ENCODE data around the gene TRIOBP.
A peak's percentile ranks its signal among the peaks of the same experiment; 100 is the strongest.
"Not testable (repeated sequence)": the region's sequence is repeated elsewhere in the genome, so short reads cannot be mapped to it uniquely, and the experiment has no call there.

TRIOBP gene

GRCh38 chr22:37781434-37782059 is 84.7 kb downstream of the TRIOBP start:
- no peak for DNase-seq

DNA sequence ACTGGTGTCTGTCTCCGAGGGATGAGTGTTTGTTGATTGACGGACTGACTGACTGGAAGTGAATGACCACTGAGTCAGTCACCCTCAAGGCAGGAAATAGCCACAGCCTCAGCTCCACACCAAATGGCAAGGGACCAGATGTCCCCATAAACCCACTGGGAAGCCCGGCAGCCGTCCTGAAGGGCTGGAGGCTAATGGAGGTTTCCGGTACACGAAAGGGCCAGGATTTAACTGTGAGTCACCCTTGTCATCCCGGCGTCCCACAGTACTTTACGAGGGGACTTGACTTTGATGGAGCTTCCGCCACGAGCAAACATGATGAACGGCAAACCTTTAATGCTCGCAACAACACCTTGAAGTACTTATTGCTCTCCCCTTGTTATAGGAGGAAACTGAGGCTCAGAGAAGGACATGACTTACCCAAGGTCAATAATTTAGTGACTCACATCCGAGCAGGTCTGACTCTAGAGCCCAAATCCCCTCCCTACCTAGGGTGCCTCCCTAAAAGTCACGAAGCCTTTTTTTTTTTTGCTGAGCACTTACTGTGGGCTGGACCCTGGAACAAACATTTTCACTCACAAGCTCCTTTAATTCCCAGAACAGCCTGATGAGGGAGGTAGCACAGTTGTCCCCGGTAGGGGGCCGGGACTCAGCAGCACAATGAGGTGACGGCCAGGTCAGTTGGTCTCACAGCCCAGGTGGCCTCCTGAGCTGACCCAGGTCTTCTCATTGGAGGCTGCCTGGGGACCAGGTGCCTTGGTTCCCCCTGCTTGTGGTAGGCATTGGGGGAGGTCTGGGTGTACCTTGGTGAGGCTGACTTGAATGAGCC is 85.7 kb downstream of the TRIOBP start:
- DNase-seq, result no peak

GRCh38 chr22:37784829-37785495 is 88.1 kb downstream of the TRIOBP start:
- DNase-seq, result peak; percentile 33

DNA sequence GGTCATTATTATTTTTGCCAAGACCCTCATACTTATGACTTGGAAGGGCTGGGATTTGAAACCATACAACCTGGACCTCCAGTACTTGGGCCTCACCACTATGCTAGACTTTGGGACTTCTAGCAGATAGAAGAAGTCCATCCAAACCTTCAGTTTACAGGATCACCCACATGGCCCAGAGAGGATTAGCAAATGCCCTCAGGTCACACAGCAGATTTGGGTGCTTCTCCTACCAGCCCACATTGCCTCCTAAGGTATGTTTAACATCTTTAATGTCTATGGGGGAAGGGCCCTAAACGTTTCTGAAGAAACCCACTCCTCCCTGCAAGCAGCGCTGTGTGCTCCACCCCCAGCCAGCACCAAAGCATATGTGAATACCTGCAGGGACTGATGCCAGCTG is 93.4 kb downstream of the TRIOBP start:
- no peak for DNase-seq

DNA sequence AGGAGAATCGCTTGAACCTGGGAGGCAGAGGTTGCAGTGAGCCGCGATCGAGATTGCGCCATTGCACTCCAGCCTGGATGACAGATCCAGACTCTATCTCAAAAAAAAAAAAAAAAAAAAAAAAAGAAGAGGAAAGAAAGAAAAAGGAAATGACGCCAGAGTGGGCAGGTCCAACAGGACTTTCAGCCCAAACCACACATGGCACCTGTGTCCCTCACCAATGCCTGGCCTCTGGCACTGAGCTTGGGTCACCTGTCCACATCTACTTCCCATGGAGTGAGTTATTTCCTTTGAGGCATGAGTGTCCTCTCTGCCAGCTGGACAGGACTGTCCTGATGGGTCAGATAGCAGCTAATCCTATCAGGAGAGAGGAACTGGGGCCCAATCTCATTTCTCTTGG is 95.6 kb downstream of the TRIOBP start:
- no peak for DNase-seq

DNA sequence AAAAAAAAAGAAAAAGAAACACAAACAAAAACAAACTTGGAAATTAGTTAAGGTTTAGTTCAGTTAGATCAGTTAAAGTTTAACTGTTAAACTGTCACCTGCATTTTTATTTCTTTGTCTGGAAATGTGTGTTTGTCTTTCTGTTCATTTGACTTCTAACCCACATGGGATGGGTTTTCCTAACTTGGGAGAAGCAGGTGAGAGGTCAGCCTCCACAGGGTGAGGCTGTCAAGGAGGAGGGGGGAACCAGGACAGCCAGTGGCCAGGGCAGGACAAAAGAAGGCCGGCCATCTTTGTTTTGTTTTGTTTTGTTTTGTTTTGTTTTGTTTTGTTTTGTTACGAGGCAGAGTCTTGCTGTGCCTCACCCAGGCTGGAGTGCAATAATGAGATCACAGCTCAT is 97.5 kb downstream of the TRIOBP start:
- DNase-seq, result no peak

- no peak for DNase-seq
Observed at GRCh38 chr22:37796079-37796478, 99.2 kb downstream of the TRIOBP start.

DNA sequence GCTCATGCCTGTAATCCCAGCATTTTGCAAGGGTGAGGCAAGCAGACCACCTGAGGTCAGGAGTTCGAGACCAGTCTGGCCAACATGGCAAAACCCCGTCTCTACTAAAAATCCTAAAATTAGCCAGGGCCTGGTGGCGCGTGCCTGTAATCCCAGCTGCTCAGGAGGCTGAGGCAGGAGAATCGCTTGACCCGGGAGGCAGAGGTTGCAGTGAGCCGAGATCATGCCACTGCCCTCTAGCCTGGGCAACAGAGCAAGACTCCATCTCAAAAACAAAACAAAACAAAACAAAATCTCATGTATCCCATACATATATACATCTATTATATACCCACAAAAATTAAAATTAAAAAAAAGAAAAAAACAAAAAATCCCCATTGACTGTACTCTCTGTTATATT is 100.4 kb downstream of the TRIOBP start:
- DNase-seq, result not testable (repeated sequence)

DNA sequence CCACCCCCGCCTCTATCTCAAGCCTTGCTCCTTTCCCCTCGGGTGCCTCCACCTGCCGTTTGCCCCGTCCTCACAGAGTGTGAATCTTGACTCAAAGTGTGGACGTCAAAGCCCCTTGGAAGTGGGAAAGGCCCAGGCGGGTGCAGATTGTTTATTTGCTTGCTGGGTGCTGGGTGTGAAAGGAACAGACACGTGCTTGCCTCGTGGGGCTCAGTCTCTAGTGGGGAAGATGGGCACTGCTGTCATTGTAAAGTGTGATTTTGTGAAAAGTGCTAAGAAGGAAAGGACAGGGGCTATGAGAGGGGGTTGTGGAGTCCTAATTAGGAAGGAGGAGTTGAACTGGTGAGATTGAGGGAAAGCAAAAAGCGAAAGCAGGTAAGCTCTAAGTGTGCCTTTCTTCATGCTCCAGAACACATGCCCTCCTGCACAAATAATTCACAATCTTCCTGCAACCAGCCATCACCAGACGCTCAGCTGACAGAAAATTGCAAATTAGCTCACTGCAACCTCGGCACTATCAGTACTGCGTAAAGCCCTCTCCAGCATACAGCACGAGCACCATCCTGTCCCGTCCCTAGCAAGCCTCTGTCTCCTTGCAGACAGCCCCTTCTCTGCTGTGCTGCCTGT is 101.1 kb downstream of the TRIOBP start:
- no peak for DNase-seq

- not testable (repeated sequence) for DNase-seq
Observed at GRCh38 chr22:37799979-37800378, 103.1 kb downstream of the TRIOBP start.

DNA sequence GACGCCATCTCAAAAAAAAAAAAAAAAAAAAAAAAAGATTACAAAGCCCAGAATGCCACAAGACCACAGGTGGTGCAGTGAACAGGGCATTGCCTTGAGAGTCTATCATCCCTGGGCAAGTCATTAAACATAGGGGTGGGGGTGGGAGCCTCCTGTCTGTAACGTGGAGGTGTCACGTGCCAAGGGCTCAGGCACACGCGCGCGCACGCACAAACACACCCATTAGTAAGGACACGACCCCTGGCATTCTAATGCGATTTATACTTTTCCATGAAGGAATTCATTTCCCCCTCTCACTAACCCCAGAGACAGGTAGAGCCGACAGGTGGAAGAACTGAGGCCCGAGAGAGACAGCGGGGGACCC is 105.1 kb downstream of the TRIOBP start:
- DNase-seq, result peak; percentile 16

DNA sequence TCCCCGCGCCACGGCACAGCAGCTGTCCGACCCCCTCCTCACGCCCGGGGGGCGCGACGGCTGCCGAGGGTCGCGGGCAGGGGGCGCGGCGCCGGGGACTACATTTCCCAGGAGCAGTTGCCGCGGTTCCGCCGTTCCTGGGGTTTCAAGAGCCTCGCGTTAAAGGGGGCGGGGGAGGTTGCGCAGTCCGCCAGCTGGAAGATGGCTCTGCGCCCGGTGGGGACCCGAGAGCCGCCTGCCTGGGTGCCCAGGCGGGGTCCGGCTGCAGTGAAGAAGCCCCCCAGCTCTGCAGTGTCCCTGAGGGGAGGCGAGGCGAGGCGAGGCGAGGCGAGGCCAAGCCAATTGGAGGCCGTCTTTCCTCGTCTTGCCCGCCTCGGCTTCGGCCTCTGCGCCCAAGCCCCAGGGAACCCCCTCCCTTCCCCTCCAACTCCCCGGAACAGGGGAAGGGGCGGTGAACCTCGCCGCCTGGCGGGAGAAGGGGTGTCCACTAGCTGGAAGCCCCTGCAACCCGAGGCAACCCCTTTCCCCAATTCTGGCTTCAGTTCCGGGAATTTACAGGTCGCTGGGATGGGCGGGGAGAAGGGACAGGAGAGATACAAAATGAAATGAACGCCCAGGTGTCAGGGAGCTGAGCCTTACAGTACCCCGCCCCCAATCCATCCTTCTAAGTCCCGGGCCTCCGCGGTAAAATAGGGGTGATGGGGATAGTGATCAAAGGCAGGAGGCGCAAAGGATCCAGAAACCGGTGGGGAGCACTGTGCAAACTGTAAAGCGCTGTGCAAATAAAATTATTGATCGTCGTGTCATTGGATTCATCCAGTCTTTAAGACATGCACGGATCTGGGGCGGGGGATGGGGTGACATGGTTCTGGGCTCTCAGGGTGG is 105.7 kb downstream of the TRIOBP start:
- peak; percentile 64 for DNase-seq

DNA sequence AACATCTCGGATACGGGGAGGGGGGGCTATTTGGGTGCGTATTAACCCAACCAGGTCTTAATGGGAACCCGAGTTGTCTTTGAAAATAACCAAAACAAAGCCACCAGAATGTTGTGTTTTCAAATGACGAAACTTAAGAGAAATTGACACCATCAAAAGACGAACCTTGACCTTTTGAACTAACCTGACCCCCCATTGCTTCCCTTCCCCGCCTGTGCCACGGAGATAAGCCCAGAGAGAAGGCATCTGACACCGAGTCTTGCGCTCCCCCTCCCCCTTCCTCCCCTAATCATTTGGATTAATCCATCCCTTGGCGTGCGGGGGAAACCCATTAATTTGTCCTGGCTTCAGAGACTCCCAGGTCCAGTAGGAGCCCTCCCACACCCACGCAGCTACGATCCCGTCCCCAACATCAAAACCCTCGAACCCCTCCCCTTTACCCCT is 106.4 kb downstream of the TRIOBP start:
- DNase-seq, result peak; percentile 17

DNA sequence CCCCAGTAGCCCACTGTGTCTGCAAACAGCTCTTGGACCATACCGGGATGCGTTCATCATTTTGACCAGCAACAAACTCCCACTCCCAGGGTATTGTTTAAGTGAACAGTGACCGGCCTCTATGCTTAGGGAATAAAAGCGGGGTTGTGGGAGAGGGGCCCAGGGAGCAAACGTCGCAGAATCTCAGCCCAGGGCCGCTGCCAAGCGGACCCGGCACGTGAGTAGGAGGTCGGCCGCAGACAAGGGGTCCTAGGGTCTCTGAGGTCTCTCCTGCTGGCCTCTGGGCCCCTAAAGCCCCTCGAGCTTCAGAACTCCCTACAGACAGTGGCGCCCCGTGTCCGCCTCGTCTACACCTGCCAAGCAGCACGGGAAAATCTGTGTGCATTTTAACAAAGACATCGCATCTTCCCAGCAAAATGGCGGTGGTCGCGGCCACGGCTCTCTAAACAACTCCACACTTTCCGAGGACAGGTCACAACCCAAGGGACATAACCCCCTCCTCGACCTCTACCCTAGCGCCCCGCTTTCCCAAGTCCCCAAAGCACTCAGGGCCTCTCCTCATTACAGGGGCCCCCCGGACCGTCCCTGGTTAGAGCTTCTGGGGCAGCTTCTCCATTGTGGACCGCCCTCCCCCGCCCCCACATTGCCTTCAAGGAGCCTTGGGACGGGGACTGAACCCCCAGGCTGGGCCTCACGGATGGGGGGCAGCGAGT is 106.9 kb downstream of the TRIOBP start:
- DNase-seq, result peak; percentile 12

- no peak for DNase-seq
Observed at GRCh38 chr22:37804352-37804880, 107.6 kb downstream of the TRIOBP start.

GRCh38 chr22:37804881-37805809 is 108.3 kb downstream of the TRIOBP start:
- peak; percentile 87 for DNase-seq

- no peak for DNase-seq
Observed at GRCh38 chr22:37805810-37806277, 109.0 kb downstream of the TRIOBP start.

- peak; percentile 31 for DNase-seq
Observed at GRCh38 chr22:37806409-37807333, 109.8 kb downstream of the TRIOBP start.
